ENCODE results near the gene OVOL3. TPM values are rescaled to one million over a fixed set of nuclear protein-coding genes. Genes with fewer than 3 reads are reported as not detected.

Gene OVOL3
- total RNA-seq, 2 experiments from 2014 or later: not detected

DNA sequence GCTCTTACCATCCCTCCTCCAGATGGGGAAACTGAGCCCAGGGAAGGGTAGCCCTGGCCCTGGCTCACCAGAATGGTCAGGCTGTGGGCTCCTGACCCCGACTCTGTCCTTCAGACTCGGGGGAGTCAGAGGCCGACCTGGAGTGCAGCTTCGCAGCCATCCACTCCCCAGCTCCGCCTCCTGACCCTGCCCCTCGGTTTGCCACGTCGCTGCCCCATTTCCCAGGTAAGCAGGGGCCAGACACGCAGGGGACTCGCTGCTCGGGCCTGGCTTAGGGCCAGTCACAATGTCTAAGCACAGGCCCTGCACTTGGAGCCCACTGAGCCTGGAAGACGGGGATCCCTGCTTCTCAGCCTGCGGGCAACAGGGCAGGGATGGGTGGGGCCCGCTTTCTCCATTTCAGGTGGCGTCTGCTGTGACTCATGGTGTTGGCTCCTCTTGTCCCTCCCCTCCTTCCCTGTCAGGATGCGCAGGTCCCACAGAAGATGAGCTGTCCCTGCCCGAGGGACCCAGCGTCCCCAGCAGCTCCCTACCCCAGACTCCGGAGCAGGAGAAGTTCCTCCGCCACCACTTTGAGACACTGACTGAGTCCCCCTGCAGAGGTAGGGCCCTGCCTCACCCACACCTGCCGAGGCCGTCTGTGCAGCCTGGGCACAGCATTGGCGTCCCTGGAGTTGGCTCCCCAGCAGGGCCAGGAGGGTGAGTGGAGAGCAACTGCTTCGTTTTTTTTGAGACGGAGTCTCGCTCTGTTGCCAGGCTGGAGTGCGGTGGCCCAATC is 9.2 kb upstream of the OVOL3 start:
- TF ChIP-seq EZH2phosphoT487 (IDR thresholded peaks at IDR 0.05; ENCODE audit: borderline replicate concordance, low read depth, low read length): no peak
- TF ChIP-seq, protein P1, sequence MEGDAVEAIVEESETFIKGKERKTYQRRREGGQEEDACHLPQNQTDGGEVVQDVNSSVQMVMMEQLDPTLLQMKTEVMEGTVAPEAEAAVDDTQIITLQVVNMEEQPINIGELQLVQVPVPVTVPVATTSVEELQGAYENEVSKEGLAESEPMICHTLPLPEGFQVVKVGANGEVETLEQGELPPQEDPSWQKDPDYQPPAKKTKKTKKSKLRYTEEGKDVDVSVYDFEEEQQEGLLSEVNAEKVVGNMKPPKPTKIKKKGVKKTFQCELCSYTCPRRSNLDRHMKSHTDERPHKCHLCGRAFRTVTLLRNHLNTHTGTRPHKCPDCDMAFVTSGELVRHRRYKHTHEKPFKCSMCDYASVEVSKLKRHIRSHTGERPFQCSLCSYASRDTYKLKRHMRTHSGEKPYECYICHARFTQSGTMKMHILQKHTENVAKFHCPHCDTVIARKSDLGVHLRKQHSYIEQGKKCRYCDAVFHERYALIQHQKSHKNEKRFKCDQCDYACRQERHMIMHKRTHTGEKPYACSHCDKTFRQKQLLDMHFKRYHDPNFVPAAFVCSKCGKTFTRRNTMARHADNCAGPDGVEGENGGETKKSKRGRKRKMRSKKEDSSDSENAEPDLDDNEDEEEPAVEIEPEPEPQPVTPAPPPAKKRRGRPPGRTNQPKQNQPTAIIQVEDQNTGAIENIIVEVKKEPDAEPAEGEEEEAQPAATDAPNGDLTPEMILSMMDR (conservative IDR thresholded peaks at IDR 0.05; ENCODE audit: low read length): no peak
- intact Hi-C loops (cut with micrococcal nuclease; ENCODE audit: unreplicated experiment): no loop called here
- no peak for DNase-seq (ENCODE audit: low spot score)
- no TSS peak for BruUV-seq (replicated peaks)
- Histone ChIP-seq H2AFZ (ENCODE audit: low read length) (no peak overlapping the region), H3K79me2 (ENCODE audit: insufficient read depth, low read depth, low read length) (no peaks in the 10 kb centered on the region), H3K36me3 (ENCODE audit: insufficient read depth, low read length) (peaks cover 96% of the 10 kb centered on the region), H3K4me2 (ENCODE audit: low read length) (no peak overlapping the region), H4K20me1 (ENCODE audit: insufficient read depth, low read length) (no peaks in the 10 kb centered on the region), H3K9me3 (ENCODE audit: low read length) (no peaks in the 10 kb centered on the region), H3K9me2 (ENCODE audit: insufficient read depth, low read length) (no peaks in the 10 kb centered on the region), H3K4me3 (ENCODE audit: low read depth, low read length, poor library complexity, severe bottlenecking) (no peak overlapping the region), H3K4me1 (ENCODE audit: insufficient read depth, low read length, poor library complexity, severe bottlenecking) (no peaks in the 10 kb centered on the region), H3K27ac (ENCODE audit: low read depth, low read length, poor library complexity, severe bottlenecking) (no peak overlapping the region)
- ChIA-PET POLR2A (interaction anchor here (0.6 kb wide), 1 partner anchor 465 kb away, joined by 3 read pairs; no protein-coding TSS in a partner anchor), CTCF (ENCODE audit: unreplicated experiment) (interaction anchor here (0.6 kb wide), 1 partner anchor 473 kb away, joined by 3 read pairs; the partner anchor contains the start of gene RBM42)

DNA sequence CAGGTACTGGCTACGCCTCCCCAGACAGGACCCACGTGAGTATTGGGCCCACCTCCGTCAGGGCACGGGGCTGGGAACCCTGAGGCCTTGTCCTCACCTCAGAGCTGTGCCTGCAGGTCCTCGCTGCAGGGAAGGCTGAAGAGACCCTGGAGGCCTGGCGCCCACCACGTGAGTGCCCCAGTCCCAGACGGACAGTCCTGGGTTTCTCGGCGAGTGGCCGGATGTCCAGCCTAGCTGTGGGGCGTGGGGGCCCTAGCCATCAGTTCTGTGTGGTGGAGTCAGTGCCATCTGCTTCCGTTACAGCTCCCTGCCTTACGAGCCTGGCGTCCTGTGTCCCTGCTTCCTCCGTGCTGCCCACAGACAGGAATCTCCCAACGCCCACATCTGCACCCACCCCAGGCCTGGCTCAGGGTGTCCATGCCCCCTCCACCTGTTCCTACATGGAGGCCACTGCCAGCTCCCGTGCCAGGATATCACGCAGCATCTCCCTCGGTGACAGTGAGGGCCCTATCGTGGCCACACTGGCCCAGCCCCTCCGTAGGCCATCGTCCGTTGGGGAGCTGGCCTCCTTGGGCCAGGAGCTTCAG is 7.8 kb upstream of the OVOL3 start:
- H3K9me3 ChIP-seq (ENCODE audit: low read length): no peaks in the 10 kb centered on the region
- peaks cover 93% of the 10 kb centered on the region for H3K36me3 ChIP-seq (ENCODE audit: insufficient read depth, low read length)
- H3K4me2 ChIP-seq (ENCODE audit: low read length): no peak overlapping the region
- no peak overlapping the region for H3K4me3 ChIP-seq (ENCODE audit: low read depth, low read length, poor library complexity, severe bottlenecking)
- H3K27ac ChIP-seq (ENCODE audit: low read depth, low read length, poor library complexity, severe bottlenecking): no peak overlapping the region
- H4K20me1 ChIP-seq (ENCODE audit: insufficient read depth, low read length): no peaks in the 10 kb centered on the region
- no peaks in the 10 kb centered on the region for H3K4me1 ChIP-seq (ENCODE audit: insufficient read depth, low read length, poor library complexity, severe bottlenecking)
- H2AFZ ChIP-seq (ENCODE audit: low read length): no peak overlapping the region
- ChIA-PET CTCF (ENCODE audit: unreplicated experiment) (no interaction called here), POLR2A (no interaction called here)
- no peaks in the 10 kb centered on the region for H3K9me2 ChIP-seq (ENCODE audit: insufficient read depth, low read length)
- intact Hi-C loops (cut with micrococcal nuclease; ENCODE audit: unreplicated experiment): no loop called here
- H3K79me2 ChIP-seq (ENCODE audit: insufficient read depth, low read depth, low read length): no peaks in the 10 kb centered on the region
- TF ChIP-seq, protein P1 (conservative IDR thresholded peaks at IDR 0.05; ENCODE audit: low read length): no peak
- TF ChIP-seq EZH2phosphoT487 (IDR thresholded peaks at IDR 0.05; ENCODE audit: borderline replicate concordance, low read depth, low read length): no peak
- BruUV-seq (replicated peaks): no TSS peak
- DNase-seq (ENCODE audit: low spot score): no peak

Data from OCI-LY7 (cell line).